WTC11 (cell line): ENCODE measurements around the gene DMD. TPM values are rescaled to one million over a fixed set of nuclear protein-coding genes. Genes with fewer than 3 reads are reported as not detected.

Experiments
- ATAC-seq: fragments of 200-7000 bp; cut with Tn5 transposase; 2 replicates; pipeline ENCODE4 v1.10.0; 2021; ENCODE audit warnings: mild to moderate bottlenecking, moderate library complexity
- CTCF ChIA-PET: fragments of 300-600 bp; sonication (Branson Sonifier 250); formaldehyde crosslinking; loops from one replicate; lab custom pipeline; 2021; ENCODE audit warnings: antibody characterized with exemption; lab: Charles Lee
- POLR2A ChIA-PET: fragments of 350-600 bp; sonication (Branson Sonifier 250); formaldehyde crosslinking; loops from one replicate; lab custom pipeline; 2021; ENCODE audit warnings: antibody characterized with exemption; lab: Charles Lee
- DNase-seq: peaks from one replicate; pipeline ENCODE4 v3.0.0; 2021; ENCODE audit warnings: low spot score
- H3K27ac Mint-ChIP-seq: 2 replicates; pipeline ENCODE4 v1.8.0; 2021; ENCODE audit warnings: mixed read lengths
- H3K27me3 Mint-ChIP-seq: 2 replicates; pipeline ENCODE4 v1.8.0; 2021; ENCODE audit warnings: low read depth, mild to moderate bottlenecking, moderate library complexity, mixed read lengths
- H3K36me3 Mint-ChIP-seq: 2 replicates; pipeline ENCODE4 v1.8.0; 2021; ENCODE audit warnings: mixed read lengths
- H3K4me1 Mint-ChIP-seq: 2 replicates; pipeline ENCODE4 v1.8.0; 2022; ENCODE audit warnings: mixed read lengths
- H3K4me3 Mint-ChIP-seq: 2 replicates; pipeline ENCODE4 v1.8.0; 2021; ENCODE audit warnings: mild to moderate bottlenecking, moderate library complexity, mixed read lengths
- H3K9me3 Mint-ChIP-seq: 2 replicates; pipeline ENCODE4 v1.8.0; 2021; ENCODE audit warnings: mixed read lengths
- AFF4 ChIP-seq: sonication (generic); formaldehyde crosslinking; IDR thresholded peaks from 2 replicates; pipeline ENCODE4 v1.8.1; 2023; ENCODE audit warnings: mild to moderate bottlenecking, missing genetic modification reagents, borderline replicate concordance
- ATF6 ChIP-seq: sonication (generic); formaldehyde crosslinking; IDR thresholded peaks from 2 replicates; pipeline ENCODE4 v1.8.1; 2023; ENCODE audit warnings: mild to moderate bottlenecking, missing genetic modification reagents
- CREB1 ChIP-seq: sonication (generic); formaldehyde crosslinking; IDR thresholded peaks from 2 replicates; pipeline ENCODE4 v1.8.0; 2023; ENCODE audit warnings: mild to moderate bottlenecking, missing genetic modification reagents
- E2F5 ChIP-seq: sonication (generic); formaldehyde crosslinking; IDR thresholded peaks from 2 replicates; pipeline ENCODE4 v1.8.1; 2022; ENCODE audit warnings: mild to moderate bottlenecking, moderate library complexity, missing genetic modification reagents
- FOXP1 ChIP-seq: sonication (generic); formaldehyde crosslinking; IDR thresholded peaks from 2 replicates; pipeline ENCODE4 v1.8.0; 2022; ENCODE audit warnings: missing genetic modification reagents, mild to moderate bottlenecking, moderate library complexity, borderline replicate concordance
- HMGA2 ChIP-seq: fragments of 250-450 bp; sonication (Bioruptor Pico); IDR thresholded peaks from 2 replicates; pipeline ENCODE4 v1.4.0; 2021; ENCODE audit warnings: mild to moderate bottlenecking, moderate library complexity
- MYBL2 ChIP-seq: sonication (generic); formaldehyde crosslinking; IDR thresholded peaks from 2 replicates; pipeline ENCODE4 v1.8.1; 2023; ENCODE audit warnings: mild to moderate bottlenecking, moderate library complexity, missing genetic modification reagents
- RELA ChIP-seq: sonication (generic); formaldehyde crosslinking; IDR thresholded peaks from 2 replicates; pipeline ENCODE4 v1.8.1; 2022; ENCODE audit warnings: missing genetic modification reagents, mild to moderate bottlenecking, borderline replicate concordance
- RORB ChIP-seq: fragments of 250-450 bp; sonication (Bioruptor Pico); IDR thresholded peaks from 2 replicates; pipeline ENCODE4 v1.9.0; 2021; ENCODE audit warnings: mild to moderate bottlenecking
- SMAD3 ChIP-seq: sonication (generic); formaldehyde crosslinking; IDR thresholded peaks from 2 replicates; pipeline ENCODE4 v1.8.0; 2022; ENCODE audit warnings: missing genetic modification reagents, mild to moderate bottlenecking, borderline replicate concordance
- SMAD4 ChIP-seq: sonication (generic); formaldehyde crosslinking; IDR thresholded peaks from 2 replicates; pipeline ENCODE4 v1.8.0; 2022; ENCODE audit warnings: mild to moderate bottlenecking, missing genetic modification reagents
- STAT6 ChIP-seq: sonication (generic); formaldehyde crosslinking; conservative IDR thresholded peaks from 2 replicates; pipeline ENCODE4 v1.8.1; 2023; ENCODE audit warnings: mild to moderate bottlenecking, low read depth, missing genetic modification reagents, moderate library complexity
- TCF7 ChIP-seq: sonication (generic); formaldehyde crosslinking; IDR thresholded peaks from 2 replicates; pipeline ENCODE4 v1.8.0; 2022; ENCODE audit warnings: mild to moderate bottlenecking, low read depth, missing genetic modification reagents, moderate library complexity
- TEAD4 ChIP-seq: sonication (generic); formaldehyde crosslinking; IDR thresholded peaks from 2 replicates; pipeline ENCODE4 v1.8.0; 2022; ENCODE audit warnings: mild to moderate bottlenecking, missing genetic modification reagents
- ZNF121 ChIP-seq: sonication (generic); formaldehyde crosslinking; IDR thresholded peaks from 2 replicates; pipeline ENCODE4 v1.8.0; 2023; ENCODE audit warnings: missing genetic modification reagents
- ZNF232 ChIP-seq: sonication (generic); formaldehyde crosslinking; IDR thresholded peaks from 2 replicates; pipeline ENCODE4 v1.8.0; 2022; ENCODE audit warnings: mild to moderate bottlenecking, missing genetic modification reagents
- ZNF263 ChIP-seq: sonication (generic); formaldehyde crosslinking; IDR thresholded peaks from 2 replicates; pipeline ENCODE4 v1.8.1; 2022; ENCODE audit warnings: low read depth, mild to moderate bottlenecking, moderate library complexity, missing genetic modification reagents
- ZNF416 ChIP-seq: fragments of 250-450 bp; sonication (Bioruptor Pico); IDR thresholded peaks from 2 replicates; pipeline ENCODE4 v1.9.0; 2021; ENCODE audit warnings: mild to moderate bottlenecking, inconsistent platforms
- ZNF425 ChIP-seq: fragments of 250-450 bp; sonication (Bioruptor Pico); conservative IDR thresholded peaks from 2 replicates; pipeline ENCODE4 v1.9.0; 2021; ENCODE audit warnings: mild to moderate bottlenecking
- ZNF512 ChIP-seq: sonication (generic); formaldehyde crosslinking; IDR thresholded peaks from 2 replicates; pipeline ENCODE4 v1.8.1; 2022; ENCODE audit warnings: missing genetic modification reagents, borderline replicate concordance
- total RNA-seq: library from RNA; stranded (reverse); gene quantifications from 3 replicates; pipeline ENCODE4 v1.2.3, GENCODE V29; 2021

The DMD gene
- total RNA-seq, 1 experiment from 2014 or later, result 9.1 TPM

- TF ChIP-seq E2F5 (CRISPR knock-in tag) (no peak), TEAD4 (CRISPR knock-in tag) (no peak), ZNF232 (no peak), ATF6 (CRISPR knock-in tag) (no peak), ZNF121 (no peak), SMAD3 (no peak), MYBL2 (CRISPR knock-in tag) (no peak), TCF7 (CRISPR knock-in tag) (no peak), HMGA2 (no peak), RORB (CRISPR knock-in tag) (no peak), ZNF512 (CRISPR knock-in tag) (no peak), FOXP1 (CRISPR knock-in tag) (no peak)
- TF ChIP-seq, all 79 proteins: peak for 0
Observed at GRCh38 chrX:31115398-31115797, 2096.0 kb downstream of the DMD start (continued).

GRCh38 chrX:31114858-31115257, 2096.5 kb downstream of the DMD start:
- no peak overlapping the region for H3K4me3 Mint-ChIP-seq
- no peak for ATAC-seq

More at GRCh38 chrX:31114858-31115257, 2096.5 kb downstream of the DMD start:
- Mint-ChIP-seq H3K27ac (no peak overlapping the region), H3K9me3 (no peaks in the 10 kb centered on the region), H3K36me3 (no peaks in the 10 kb centered on the region), H3K4me1 (no peaks in the 10 kb centered on the region), H3K27me3 (no peaks in the 10 kb centered on the region)
- ChIA-PET POLR2A (no interaction called here), CTCF (no interaction called here)
- TF ChIP-seq ZNF263 (no peak), HMGA2 (no peak), ZNF121 (no peak), STAT6 (CRISPR knock-in tag) (no peak), ZNF425 (CRISPR knock-in tag) (no peak), TEAD4 (CRISPR knock-in tag) (no peak), RELA (CRISPR knock-in tag) (no peak), SMAD4 (CRISPR knock-in tag) (no peak), SMAD3 (no peak), CREB1 (CRISPR knock-in tag) (no peak), AFF4 (no peak), ZNF416 (CRISPR knock-in tag) (no peak), TCF7 (CRISPR knock-in tag) (no peak)
- no peak for DNase-seq
